GM12878 (cell line): ENCODE results near the gene ANKMY1.

Experiments
- CEBPB ChIP-seq, 2 experiments: fragments of 150-350 bp in 1 of 2; IDR thresholded peaks; 2 replicates each; pipeline ENCODE4 v1.6.1; 2012 to 2014; ENCODE audit warnings: low read depth in 2 of 2, low read length in 2 of 2, borderline replicate concordance in 1 of 2, inconsistent platforms in 1 of 2
- FOS ChIP-seq: IDR thresholded peaks from 3 replicates; pipeline ENCODE4 v1.6.1; 2011; ENCODE audit warnings: borderline replicate concordance; ENCODE audit not compliant: insufficient read length; ENCODE audit errors: extremely low read depth
- MAX ChIP-seq: IDR thresholded peaks from 2 replicates; pipeline ENCODE4 v1.6.1; 2012; ENCODE audit warnings: low read depth, low read length, improper control_type of control experiment
- MYC ChIP-seq: IDR thresholded peaks from 2 replicates; pipeline ENCODE4 v1.6.1; 2011; ENCODE audit warnings: mild to moderate bottlenecking, low read length, moderate library complexity, inconsistent platforms; ENCODE audit not compliant: insufficient read depth, insufficient replicate concordance, insufficient read length, severe bottlenecking
- NRF1 ChIP-seq: conservative IDR thresholded peaks from 2 replicates; pipeline ENCODE4 v1.6.1; 2011; ENCODE audit warnings: mild to moderate bottlenecking, low read depth, low read length, improper control_type of control experiment
- PML ChIP-seq: IDR thresholded peaks from 2 replicates; pipeline ENCODE4 v1.6.1; 2012; ENCODE audit warnings: low read length, inconsistent platforms
- POLR2A ChIP-seq: IDR thresholded peaks from 2 replicates; pipeline ENCODE4 v1.6.1; 2011; ENCODE audit warnings: low read depth, mild to moderate bottlenecking, low read length
- RAD21 ChIP-seq: IDR thresholded peaks from 2 replicates; pipeline ENCODE4 v1.6.1; 2011; ENCODE audit warnings: mild to moderate bottlenecking, low read depth, low read length, moderate library complexity; ENCODE audit not compliant: insufficient read depth
- SIN3A ChIP-seq: IDR thresholded peaks from 2 replicates; pipeline ENCODE4 v1.6.1; 2012; ENCODE audit warnings: low read depth, low read length, improper control_type of control experiment
- SP1 ChIP-seq: IDR thresholded peaks from one replicate; pipeline ENCODE4 v1.6.1; 2011; ENCODE audit warnings: low read depth, low read length
- SREBF1 ChIP-seq: IDR thresholded peaks from 2 replicates; pipeline ENCODE4 v1.6.1; 2012; ENCODE audit warnings: mild to moderate bottlenecking, low read length
- TCF7 ChIP-seq: IDR thresholded peaks from 2 replicates; pipeline ENCODE4 v1.6.1; 2014; ENCODE audit warnings: antibody characterized with exemption, borderline replicate concordance
- USF2 ChIP-seq: IDR thresholded peaks from 2 replicates; pipeline ENCODE4 v1.6.1; 2011; ENCODE audit warnings: low read depth, low read length, improper control_type of control experiment, borderline replicate concordance
- TF ChIP-seq, protein P1 (sequence below), 3 experiments: IDR thresholded peaks in 2 of 3; conservative IDR thresholded peaks in 1 of 3; 2 replicates each; pipeline ENCODE4 v1.5.1; 2011; ENCODE audit warnings: low read depth in 3 of 3, low read length in 3 of 3, mild to moderate bottlenecking in 3 of 3, control low read depth in 2 of 3, moderate library complexity in 2 of 3, inconsistent platforms in 1 of 3, mixed read lengths in 1 of 3; ENCODE audit not compliant: control insufficient read depth in 2 of 3, insufficient read depth in 1 of 3; ENCODE audit errors: extremely low read depth in 1 of 3

DNA sequence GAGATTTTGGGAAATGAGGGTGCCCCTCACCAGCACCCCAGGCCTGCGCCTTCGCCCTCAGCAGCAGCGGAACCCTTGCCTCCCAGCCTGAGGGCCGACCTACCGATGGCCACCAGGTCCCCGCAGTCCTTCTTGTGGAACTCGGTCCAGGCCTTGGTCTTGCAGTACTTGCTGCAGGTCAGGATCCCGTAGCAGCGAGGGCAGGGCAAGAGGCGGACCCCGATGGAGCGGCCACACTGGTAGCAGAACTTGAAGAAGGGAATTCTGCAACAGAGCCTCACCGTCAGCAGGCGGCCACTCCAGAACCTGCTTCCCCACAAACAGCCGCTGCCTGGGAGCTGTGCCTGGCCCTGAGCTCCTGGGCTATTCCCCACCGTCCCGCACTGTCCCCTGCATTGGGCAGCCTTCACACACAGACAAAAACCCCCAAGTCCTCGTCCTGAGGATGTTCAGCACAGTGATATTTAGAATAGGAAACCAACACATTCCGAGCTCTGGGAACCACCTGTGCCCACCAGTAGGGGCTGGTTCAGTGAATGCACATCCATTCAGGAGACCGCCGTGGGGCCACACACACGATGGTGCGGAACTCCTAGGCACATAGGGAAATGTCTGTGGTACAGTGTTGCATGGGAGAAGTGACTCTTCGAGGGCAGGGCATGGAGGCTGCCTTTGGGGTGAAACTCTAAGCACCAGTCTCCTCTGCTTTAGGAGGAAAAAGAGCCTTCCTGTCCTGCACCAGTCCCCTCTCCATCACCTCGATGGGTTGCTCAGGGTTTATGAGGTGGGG is 76.8 kb downstream of the ANKMY1 start:
- TF ChIP-seq POLR2A (no peak), MYC (no peak), SP1 (no peak), TCF7 (no peak), FOS (no peak), RAD21 (no peak), USF2 (no peak), CEBPB (IDR thresholded peaks at IDR 0.05; ENCODE audit: borderline replicate concordance in 1 of 2, low read depth in 2 of 2, low read length in 2 of 2) (no peak), PML (no peak), NRF1 (no peak), MAX (no peak), SIN3A (no peak), SREBF1 (no peak)
- TF ChIP-seq, protein P1, sequence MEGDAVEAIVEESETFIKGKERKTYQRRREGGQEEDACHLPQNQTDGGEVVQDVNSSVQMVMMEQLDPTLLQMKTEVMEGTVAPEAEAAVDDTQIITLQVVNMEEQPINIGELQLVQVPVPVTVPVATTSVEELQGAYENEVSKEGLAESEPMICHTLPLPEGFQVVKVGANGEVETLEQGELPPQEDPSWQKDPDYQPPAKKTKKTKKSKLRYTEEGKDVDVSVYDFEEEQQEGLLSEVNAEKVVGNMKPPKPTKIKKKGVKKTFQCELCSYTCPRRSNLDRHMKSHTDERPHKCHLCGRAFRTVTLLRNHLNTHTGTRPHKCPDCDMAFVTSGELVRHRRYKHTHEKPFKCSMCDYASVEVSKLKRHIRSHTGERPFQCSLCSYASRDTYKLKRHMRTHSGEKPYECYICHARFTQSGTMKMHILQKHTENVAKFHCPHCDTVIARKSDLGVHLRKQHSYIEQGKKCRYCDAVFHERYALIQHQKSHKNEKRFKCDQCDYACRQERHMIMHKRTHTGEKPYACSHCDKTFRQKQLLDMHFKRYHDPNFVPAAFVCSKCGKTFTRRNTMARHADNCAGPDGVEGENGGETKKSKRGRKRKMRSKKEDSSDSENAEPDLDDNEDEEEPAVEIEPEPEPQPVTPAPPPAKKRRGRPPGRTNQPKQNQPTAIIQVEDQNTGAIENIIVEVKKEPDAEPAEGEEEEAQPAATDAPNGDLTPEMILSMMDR (IDR thresholded peaks at IDR 0.05 in 2 of 3, conservative IDR thresholded peaks at IDR 0.05 in 1 of 3; ENCODE audit: control insufficient read depth in 2 of 3, extremely low read depth in 1 of 3, insufficient read depth in 1 of 3, low read depth in 3 of 3, low read length in 3 of 3): no peak
